GM10266 (cell line): ENCODE data around the gene GDF2.

ENCODE experiments used
- DNase-seq: peaks from one replicate; pipeline ENCODE4 v3.0.0; 2012; ENCODE audit errors: extremely low spot score
- TF ChIP-seq, protein P1 (sequence below): IDR thresholded peaks from 2 replicates; pipeline ENCODE4 v1.5.1; 2012; ENCODE audit warnings: mild to moderate bottlenecking, low read depth; ENCODE audit not compliant: control insufficient read depth, insufficient read depth; ENCODE audit errors: missing control alignments

GDF2 gene

DNA sequence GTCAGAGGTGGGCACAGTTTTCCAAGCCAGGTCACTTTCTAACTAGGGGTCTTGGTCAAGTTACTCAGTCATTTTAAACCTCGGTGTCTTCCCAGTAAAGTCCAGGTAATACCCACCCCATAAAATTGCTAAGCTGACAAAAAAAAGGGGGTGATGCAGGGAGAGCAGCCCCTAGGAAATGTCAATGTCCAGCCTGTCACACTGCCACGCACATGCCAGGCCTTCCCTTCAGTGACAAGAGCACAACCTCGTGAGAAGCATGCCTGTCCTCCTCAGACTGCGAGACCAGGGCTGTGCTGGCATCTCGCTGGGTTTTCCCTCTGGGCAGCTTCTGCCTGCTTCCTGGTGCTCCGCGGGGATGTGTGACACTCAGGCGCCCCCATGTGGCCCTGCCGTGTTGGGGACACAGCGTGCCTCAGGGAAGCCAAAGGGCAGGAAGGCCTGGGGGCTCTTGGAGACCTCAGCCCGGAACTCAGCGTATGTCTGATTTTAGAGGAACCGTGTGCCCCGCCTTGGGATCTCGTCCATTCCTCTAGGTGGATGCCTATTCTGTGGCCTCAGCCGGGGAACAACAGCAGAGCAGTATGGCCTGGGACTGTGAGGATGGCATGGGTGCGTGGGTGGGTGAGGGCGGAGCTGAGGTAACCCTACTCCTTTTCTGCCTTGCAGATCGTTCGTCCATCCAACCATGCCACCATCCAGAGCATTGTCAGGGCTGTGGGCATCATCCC lies 10.2 kb upstream of the GDF2 start:
- TF ChIP-seq, protein P1, sequence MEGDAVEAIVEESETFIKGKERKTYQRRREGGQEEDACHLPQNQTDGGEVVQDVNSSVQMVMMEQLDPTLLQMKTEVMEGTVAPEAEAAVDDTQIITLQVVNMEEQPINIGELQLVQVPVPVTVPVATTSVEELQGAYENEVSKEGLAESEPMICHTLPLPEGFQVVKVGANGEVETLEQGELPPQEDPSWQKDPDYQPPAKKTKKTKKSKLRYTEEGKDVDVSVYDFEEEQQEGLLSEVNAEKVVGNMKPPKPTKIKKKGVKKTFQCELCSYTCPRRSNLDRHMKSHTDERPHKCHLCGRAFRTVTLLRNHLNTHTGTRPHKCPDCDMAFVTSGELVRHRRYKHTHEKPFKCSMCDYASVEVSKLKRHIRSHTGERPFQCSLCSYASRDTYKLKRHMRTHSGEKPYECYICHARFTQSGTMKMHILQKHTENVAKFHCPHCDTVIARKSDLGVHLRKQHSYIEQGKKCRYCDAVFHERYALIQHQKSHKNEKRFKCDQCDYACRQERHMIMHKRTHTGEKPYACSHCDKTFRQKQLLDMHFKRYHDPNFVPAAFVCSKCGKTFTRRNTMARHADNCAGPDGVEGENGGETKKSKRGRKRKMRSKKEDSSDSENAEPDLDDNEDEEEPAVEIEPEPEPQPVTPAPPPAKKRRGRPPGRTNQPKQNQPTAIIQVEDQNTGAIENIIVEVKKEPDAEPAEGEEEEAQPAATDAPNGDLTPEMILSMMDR = peak; percentile 91

DNA sequence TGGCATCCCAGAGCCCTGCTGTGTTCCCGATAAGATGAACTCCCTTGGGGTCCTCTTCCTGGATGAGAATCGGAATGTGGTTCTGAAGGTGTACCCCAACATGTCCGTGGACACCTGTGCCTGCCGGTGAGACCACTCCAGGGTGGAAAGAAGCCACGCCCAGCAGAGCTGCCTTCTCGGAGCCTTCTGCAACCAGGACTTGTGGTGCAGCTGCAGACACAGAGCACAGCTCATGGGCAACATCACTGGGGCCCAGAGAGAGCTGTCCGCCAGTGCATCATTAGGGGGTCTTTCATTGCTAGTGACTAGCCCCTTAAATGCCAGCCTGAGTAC lies 9.6 kb upstream of the GDF2 start:
- TF ChIP-seq, protein P1 = no peak
- no peak for DNase-seq

More for the DNA sequence above, 10.2 kb upstream of the GDF2 start:
- DNase-seq = peak; percentile 86

DNA sequence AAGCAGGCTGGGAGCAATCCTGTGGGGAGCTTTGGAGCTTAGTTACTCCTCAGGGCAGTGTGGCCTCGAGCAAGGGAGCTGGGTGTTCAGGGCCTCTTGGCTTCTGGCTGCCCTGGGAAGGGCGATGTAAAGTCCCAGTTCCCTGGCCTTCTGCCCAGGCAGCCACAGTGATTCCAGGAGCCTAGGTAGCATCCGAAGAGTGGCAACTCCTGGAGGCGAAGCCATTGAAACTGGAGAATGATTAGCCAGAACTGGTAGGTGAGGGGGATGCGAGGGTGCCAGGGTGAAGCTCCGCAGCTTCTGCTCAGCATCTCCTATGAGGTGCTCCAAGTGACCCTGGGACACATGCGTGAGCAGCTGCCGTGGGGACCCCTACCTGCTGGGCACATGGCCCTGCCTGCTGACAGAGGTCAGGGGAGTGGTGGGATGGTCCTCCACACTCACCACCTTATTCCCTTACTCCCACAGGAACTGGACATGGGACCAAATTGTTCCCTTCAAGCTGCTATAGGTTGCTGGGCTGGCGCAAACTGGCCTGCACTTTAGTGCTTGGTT lies 7.8 kb upstream of the GDF2 start:
- TF ChIP-seq, protein P1 = no peak
- DNase-seq = no peak

DNA sequence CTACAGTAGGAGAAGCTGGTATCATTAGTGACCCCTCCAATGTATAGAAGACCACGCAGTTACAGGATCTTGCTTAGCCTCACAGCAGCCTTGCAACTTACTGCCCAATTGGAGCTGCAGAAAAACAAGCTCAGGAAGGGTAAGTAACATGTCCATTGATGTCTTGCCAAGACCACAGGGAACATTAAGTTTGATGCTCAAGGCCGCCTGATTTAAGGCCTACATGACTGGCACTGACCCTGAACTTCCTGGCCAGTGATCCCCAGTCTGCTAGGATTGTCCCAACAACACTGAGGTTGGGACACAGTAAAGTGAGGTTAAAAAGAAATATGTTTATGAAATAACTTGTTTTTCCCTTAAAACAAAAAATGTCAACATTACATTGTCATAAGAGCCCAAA lies 6.8 kb upstream of the GDF2 start:
- no peak for DNase-seq
- TF ChIP-seq, protein P1 = no peak

DNA sequence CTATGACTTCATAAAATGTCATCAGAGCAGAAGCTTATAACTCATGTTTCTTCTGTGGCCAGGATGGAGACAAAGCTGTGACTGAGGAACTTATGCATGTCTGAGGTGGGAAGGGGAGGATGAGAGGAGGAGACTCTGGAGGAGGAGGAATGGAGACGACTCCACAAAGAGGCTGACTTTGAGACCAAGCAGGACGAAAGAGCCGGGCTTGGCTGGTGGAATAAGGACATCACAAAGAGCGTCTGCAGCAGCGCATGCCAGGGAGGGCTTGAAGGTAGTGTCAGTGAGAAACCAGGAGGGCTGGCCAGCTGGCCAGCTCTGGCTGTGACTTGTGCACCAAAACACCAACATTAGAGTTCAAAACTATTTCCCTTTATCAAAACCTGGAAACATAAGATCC lies 6.1 kb upstream of the GDF2 start:
- TF ChIP-seq, protein P1 = no peak
- no peak for DNase-seq

DNA sequence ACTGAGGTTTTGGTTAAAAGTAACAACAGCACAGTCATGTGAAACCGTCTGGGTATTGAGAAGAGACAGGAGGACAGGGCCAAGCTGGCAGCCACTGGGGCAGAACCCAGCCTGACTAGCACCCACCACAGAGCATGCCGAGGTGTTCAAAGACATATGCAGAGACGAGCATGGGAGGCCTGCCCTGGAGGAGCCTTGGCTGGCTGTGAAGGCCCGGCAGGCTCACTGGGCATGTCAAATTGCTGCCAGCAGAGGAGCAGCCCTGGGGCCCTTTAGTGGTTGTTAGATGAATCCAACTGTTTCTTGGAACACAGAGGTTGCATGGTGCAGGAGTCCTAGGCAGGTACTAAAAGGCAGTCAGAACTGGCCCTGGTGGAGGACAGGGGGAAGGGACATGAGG lies 5.0 kb upstream of the GDF2 start:
- TF ChIP-seq, protein P1 = no peak
- DNase-seq = no peak

DNA sequence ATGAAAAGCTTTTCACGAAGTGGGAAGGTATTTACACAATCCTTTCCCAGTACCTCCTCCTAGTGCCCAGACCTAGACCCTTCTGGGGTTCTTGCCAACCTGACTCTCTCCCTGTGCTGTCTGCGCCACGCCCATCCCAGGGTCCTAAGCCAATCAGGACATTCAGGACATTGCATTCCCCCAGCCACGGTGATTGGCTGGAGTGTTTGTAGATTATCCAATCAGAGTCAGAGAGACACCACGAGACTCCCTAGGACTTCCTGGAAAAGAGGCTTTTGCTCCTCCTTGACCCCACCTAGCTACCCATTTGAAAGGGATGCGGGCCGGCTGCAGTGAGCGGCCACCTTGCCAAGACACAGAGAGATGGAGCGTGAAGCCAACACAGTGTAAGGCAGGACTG lies 3.5 kb upstream of the GDF2 start:
- TF ChIP-seq, protein P1 = no peak
- no peak for DNase-seq
